Liver (tissue), 9 donors: ENCODE data around the gene SF1. TPM values are rescaled to one million over a fixed set of nuclear protein-coding genes. Genes with fewer than 3 reads are reported as not detected.

Source experiments
- DNase-seq: peaks from one replicate; pipeline ENCODE4 v3.0.0-alpha.2; 2017; ENCODE audit warnings: low spot score
- H3K27ac ChIP-seq, 2 donors: one replicate each; pipeline ENCODE4 v1.7.0; 2013; ENCODE audit warnings: inconsistent platforms in 2 of 2, low read length in 2 of 2, control low read depth in 1 of 2, low read depth in 1 of 2, mild to moderate bottlenecking in 1 of 2
- H3K27me3 ChIP-seq, 4 donors: one replicate each; pipeline versions ENCODE4 v1.6.1 to v1.7.0; 2013; ENCODE audit warnings: low read length in 3 of 4, inconsistent platforms in 1 of 4, mild to moderate bottlenecking in 1 of 4, moderate library complexity in 1 of 4; ENCODE audit not compliant: control insufficient read depth in 4 of 4, insufficient read depth in 4 of 4
- H3K36me3 ChIP-seq, 4 donors: one replicate each; pipeline versions ENCODE4 v1.6.1 to v1.7.0; 2013; ENCODE audit warnings: low read length in 3 of 4, mild to moderate bottlenecking in 3 of 4, low read depth in 1 of 4, moderate library complexity in 1 of 4; ENCODE audit not compliant: control insufficient read depth in 4 of 4, insufficient read depth in 3 of 4
- H3K4me1 ChIP-seq, 4 donors: one replicate each; pipeline versions ENCODE4 v1.6.1 to v1.7.0; 2013; ENCODE audit warnings: low read length in 3 of 4, mild to moderate bottlenecking in 3 of 4, moderate library complexity in 1 of 4; ENCODE audit not compliant: control insufficient read depth in 4 of 4, insufficient read depth in 4 of 4
- H3K4me3 ChIP-seq, 3 donors: one replicate each; pipeline versions ENCODE4 v1.6.1 to v1.7.0; 2013; ENCODE audit warnings: low read length in 3 of 3, control low read depth in 1 of 3, low read depth in 1 of 3, mild to moderate bottlenecking in 1 of 3
- H3K9ac ChIP-seq, 2 donors: one replicate each; pipeline ENCODE4 v1.7.0; 2013; ENCODE audit warnings: low read length in 2 of 2, mild to moderate bottlenecking in 2 of 2, moderate library complexity in 2 of 2, control low read depth in 1 of 2, low read depth in 1 of 2
- H3K9me3 ChIP-seq, 4 donors: one replicate each; pipeline versions ENCODE4 v1.6.1 to v1.7.0; 2013; ENCODE audit warnings: low read length in 3 of 4; ENCODE audit not compliant: control insufficient read depth in 4 of 4
- EGR1 ChIP-seq, 2 donors: IDR thresholded peaks; 2 replicates each; pipeline ENCODE4 v1.6.1; 2016 to 2018; ENCODE audit warnings: antibody characterized with exemption in 2 of 2, low read depth in 2 of 2
- FOXA1 ChIP-seq: IDR thresholded peaks from 2 replicates; pipeline ENCODE4 v1.6.1; 2016; ENCODE audit warnings: antibody characterized with exemption
- FOXA2 ChIP-seq: IDR thresholded peaks from 2 replicates; pipeline ENCODE4 v1.6.1; 2016; ENCODE audit warnings: antibody characterized with exemption
- GABPA ChIP-seq, 2 donors: IDR thresholded peaks in 1 of 2; conservative IDR thresholded peaks in 1 of 2; 2 replicates each; pipeline ENCODE4 v1.6.1; 2016; ENCODE audit warnings: antibody characterized with exemption in 2 of 2, mild to moderate bottlenecking in 1 of 2, moderate library complexity in 1 of 2
- HNF4A ChIP-seq, 2 donors: conservative IDR thresholded peaks; 2 replicates each; pipeline ENCODE4 v1.6.1; 2016; ENCODE audit warnings: antibody characterized with exemption in 2 of 2, mild to moderate bottlenecking in 2 of 2
- HNF4G ChIP-seq: IDR thresholded peaks from 2 replicates; pipeline ENCODE4 v1.6.1; 2016; ENCODE audit warnings: antibody characterized with exemption
- JUND ChIP-seq, 2 donors: IDR thresholded peaks; 2 replicates each; pipeline ENCODE4 v1.6.1; 2016; ENCODE audit warnings: antibody characterized with exemption in 2 of 2
- NR2F2 ChIP-seq: IDR thresholded peaks from 2 replicates; pipeline ENCODE4 v1.6.1; 2016; ENCODE audit warnings: antibody characterized with exemption
- RAD21 ChIP-seq, 2 donors: IDR thresholded peaks; 2 replicates each; pipeline ENCODE4 v1.6.1; 2016; ENCODE audit warnings: antibody characterized with exemption in 2 of 2, mild to moderate bottlenecking in 2 of 2
- RXRA ChIP-seq, 2 donors: IDR thresholded peaks; 2 replicates each; pipeline ENCODE4 v1.6.1; 2017 to 2018; ENCODE audit warnings: antibody characterized with exemption in 2 of 2, mild to moderate bottlenecking in 1 of 2
- SP1 ChIP-seq: IDR thresholded peaks from 2 replicates; pipeline ENCODE4 v1.6.1; 2018; ENCODE audit warnings: antibody characterized with exemption, mild to moderate bottlenecking
- TAF1 ChIP-seq: conservative IDR thresholded peaks from 2 replicates; pipeline ENCODE4 v1.6.1; 2016; ENCODE audit warnings: antibody characterized with exemption, mild to moderate bottlenecking
- YY1 ChIP-seq: IDR thresholded peaks from 2 replicates; pipeline ENCODE4 v1.6.1; 2016; ENCODE audit warnings: antibody characterized with exemption, mild to moderate bottlenecking
- WGBS: extraction: QIAGEN DNeasy Blood & Tissue Kit; methylation state at CpG from one replicate; pipeline ENCODE4 v1.1.7; 2013; 5-methylcytosine and 5-hydroxymethylcytosine counted together
- polyA plus RNA-seq, 2 donors: library from polyadenylated mRNA; stranded (reverse) in 1 of 2; unstranded in 1 of 2; fragments of 200-250 nt in 1 of 2; fragments of >200 nt in 1 of 2; fragmentation: Nextera tagmentation in 1 of 2; extraction: Ambion mirVana in 1 of 2; gene quantifications; one replicate each; pipeline versions ENCODE4 v1.2.1 to v1.2.3, GENCODE V29; 2013 to 2015
- total RNA-seq, 2 donors: library from RNA; depleted of rRNA; stranded (reverse); fragments of >200 nt; gene quantifications; one replicate each; pipeline ENCODE4 v1.2.3, GENCODE V29; 2014
- TF ChIP-seq, protein P1 (sequence below): fragments of 150-350 bp; IDR thresholded peaks from 2 replicates; pipeline ENCODE4 v1.5.1; 2017; ENCODE audit warnings: improper control_type of control experiment, low read depth, low read length; ENCODE audit not compliant: missing input control
- TF ChIP-seq, protein P2 (sequence below): IDR thresholded peaks from 2 replicates; pipeline ENCODE4 v1.6.1; 2016; ENCODE audit warnings: antibody characterized with exemption, mild to moderate bottlenecking
- TF ChIP-seq, protein P3 (sequence below): IDR thresholded peaks from 2 replicates; pipeline ENCODE4 v1.6.1; 2016; ENCODE audit warnings: antibody characterized with exemption
- TF ChIP-seq, protein P4 (sequence below): IDR thresholded peaks from 2 replicates; pipeline ENCODE4 v1.6.1; 2016; ENCODE audit warnings: antibody characterized with exemption
- TF ChIP-seq, protein P5 (sequence below): IDR thresholded peaks from 2 replicates; pipeline ENCODE4 v1.6.1; 2016; ENCODE audit warnings: antibody characterized with exemption
- donor health status: healthy.
- donor health status: healthy.
- donor health status: healthy.
- donor health status: healthy.
- donor health status: healthy.

The SF1 gene
- total and polyA plus RNA-seq, 4 donors = 44.9 to 135 (median 50.1) TPM

DNA sequence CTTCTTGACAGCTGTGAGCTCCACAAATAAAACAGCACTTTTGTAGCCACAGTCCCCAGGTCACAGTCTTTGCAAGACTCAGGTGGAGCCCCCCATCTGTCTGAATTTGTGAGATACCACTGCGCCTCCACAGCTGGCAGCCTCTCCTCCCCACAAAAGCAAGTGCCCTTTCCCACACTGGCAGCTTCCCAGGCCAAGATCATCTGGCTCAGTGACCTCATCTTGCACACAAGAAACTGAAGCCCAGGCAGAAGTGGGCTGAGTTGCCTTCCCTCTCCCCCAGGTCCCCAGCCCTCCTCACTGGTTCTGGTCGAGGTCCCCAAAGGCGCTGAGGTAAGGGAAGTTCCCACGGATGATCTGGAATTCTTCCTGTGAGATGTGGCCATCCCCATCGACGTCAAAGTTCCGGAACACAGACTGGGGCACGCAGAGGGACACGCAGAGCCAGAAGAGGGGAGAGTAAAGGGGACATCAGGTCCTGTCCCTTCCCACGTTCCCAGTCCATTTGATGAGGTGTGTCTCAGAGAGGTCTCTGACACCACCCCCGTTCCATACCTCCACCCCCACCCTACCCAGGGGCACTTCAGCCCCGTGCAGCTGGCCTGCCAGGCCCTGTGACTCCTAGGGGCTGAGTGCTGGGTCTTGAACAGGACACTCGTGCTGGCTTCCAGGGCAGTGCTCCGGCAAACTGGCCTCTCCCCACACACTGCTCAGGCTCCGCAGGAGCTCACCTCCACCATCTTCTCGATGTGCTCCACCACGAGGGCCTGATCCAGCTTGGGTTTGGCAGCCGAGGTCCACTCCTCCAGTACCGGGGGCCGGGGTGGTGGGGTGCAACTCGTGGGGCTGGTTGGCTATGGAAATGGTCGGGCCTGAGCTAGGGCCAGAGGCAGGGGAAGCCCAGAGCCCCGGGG is 43.3 kb downstream of the SF1 start:
- TF ChIP-seq GABPA (IDR thresholded peaks at IDR 0.05 in 1 of 2, conservative IDR thresholded peaks at IDR 0.05 in 1 of 2) (no peak), HNF4G (no peak), EGR1 (IDR thresholded peaks at IDR 0.05; ENCODE audit: low read depth in 2 of 2) (no peak), HNF4A (conservative IDR thresholded peaks at IDR 0.05) (no peak), RAD21 (IDR thresholded peaks at IDR 0.05) (no peak), TAF1 (no peak), FOXA2 (no peak), NR2F2 (no peak), JUND (IDR thresholded peaks at IDR 0.05) (no peak), YY1 (no peak)
- TF ChIP-seq, protein P1, sequence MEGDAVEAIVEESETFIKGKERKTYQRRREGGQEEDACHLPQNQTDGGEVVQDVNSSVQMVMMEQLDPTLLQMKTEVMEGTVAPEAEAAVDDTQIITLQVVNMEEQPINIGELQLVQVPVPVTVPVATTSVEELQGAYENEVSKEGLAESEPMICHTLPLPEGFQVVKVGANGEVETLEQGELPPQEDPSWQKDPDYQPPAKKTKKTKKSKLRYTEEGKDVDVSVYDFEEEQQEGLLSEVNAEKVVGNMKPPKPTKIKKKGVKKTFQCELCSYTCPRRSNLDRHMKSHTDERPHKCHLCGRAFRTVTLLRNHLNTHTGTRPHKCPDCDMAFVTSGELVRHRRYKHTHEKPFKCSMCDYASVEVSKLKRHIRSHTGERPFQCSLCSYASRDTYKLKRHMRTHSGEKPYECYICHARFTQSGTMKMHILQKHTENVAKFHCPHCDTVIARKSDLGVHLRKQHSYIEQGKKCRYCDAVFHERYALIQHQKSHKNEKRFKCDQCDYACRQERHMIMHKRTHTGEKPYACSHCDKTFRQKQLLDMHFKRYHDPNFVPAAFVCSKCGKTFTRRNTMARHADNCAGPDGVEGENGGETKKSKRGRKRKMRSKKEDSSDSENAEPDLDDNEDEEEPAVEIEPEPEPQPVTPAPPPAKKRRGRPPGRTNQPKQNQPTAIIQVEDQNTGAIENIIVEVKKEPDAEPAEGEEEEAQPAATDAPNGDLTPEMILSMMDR = no peak
- TF ChIP-seq, protein P2, sequence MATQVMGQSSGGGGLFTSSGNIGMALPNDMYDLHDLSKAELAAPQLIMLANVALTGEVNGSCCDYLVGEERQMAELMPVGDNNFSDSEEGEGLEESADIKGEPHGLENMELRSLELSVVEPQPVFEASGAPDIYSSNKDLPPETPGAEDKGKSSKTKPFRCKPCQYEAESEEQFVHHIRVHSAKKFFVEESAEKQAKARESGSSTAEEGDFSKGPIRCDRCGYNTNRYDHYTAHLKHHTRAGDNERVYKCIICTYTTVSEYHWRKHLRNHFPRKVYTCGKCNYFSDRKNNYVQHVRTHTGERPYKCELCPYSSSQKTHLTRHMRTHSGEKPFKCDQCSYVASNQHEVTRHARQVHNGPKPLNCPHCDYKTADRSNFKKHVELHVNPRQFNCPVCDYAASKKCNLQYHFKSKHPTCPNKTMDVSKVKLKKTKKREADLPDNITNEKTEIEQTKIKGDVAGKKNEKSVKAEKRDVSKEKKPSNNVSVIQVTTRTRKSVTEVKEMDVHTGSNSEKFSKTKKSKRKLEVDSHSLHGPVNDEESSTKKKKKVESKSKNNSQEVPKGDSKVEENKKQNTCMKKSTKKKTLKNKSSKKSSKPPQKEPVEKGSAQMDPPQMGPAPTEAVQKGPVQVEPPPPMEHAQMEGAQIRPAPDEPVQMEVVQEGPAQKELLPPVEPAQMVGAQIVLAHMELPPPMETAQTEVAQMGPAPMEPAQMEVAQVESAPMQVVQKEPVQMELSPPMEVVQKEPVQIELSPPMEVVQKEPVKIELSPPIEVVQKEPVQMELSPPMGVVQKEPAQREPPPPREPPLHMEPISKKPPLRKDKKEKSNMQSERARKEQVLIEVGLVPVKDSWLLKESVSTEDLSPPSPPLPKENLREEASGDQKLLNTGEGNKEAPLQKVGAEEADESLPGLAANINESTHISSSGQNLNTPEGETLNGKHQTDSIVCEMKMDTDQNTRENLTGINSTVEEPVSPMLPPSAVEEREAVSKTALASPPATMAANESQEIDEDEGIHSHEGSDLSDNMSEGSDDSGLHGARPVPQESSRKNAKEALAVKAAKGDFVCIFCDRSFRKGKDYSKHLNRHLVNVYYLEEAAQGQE = no peak
- TF ChIP-seq, protein P3, sequence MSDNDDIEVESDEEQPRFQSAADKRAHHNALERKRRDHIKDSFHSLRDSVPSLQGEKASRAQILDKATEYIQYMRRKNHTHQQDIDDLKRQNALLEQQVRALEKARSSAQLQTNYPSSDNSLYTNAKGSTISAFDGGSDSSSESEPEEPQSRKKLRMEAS = no peak
- TF ChIP-seq, protein P4, sequence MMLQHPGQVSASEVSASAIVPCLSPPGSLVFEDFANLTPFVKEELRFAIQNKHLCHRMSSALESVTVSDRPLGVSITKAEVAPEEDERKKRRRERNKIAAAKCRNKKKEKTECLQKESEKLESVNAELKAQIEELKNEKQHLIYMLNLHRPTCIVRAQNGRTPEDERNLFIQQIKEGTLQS = no peak
- Histone ChIP-seq H3K4me3 (no peak overlapping the region), H3K27ac (no peak overlapping the region), H3K9me3 (no peaks in the 10 kb centered on the region), H3K27me3 (no peaks in the 10 kb centered on the region), H3K36me3 (peaks cover 0 to 3% (median 0%) of the 10 kb centered on the region in 4 donors), H3K4me1 (peaks cover 11 to 21% (median 14%) of the 10 kb centered on the region in 4 donors), H3K9ac (no peak overlapping the region)
- no peak for DNase-seq
- 77% methylated on average over 23 of the region's 23 CpGs for WGBS

DNA sequence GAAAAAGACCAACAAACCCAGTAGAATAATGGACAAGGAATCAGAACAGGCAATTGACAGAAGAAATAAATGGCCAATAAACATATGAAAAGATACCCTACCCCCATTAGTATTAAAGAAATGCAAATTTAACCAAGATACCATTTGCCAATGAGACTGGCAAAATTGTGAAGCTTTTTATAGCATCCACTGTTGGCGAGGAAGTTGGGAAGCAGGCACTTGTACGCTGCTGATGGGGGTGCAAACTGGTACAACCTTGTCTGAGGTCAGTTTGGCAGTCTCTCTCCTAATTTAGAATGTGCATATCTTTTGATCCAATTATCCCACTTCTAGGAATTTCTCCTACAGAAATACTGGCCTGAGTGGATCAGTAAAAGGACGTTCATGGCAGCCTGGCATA is 46.7 kb downstream of the SF1 start:
- WGBS = 96% methylated on average over 3 of the region's 3 CpGs
- H3K27me3 ChIP-seq = no peaks in the 10 kb centered on the region
- no peak overlapping the region for H3K9ac ChIP-seq

More for the DNA sequence above, 46.7 kb downstream of the SF1 start:
- Histone ChIP-seq H3K4me1 (peaks cover 10 to 27% (median 22%) of the 10 kb centered on the region in 4 donors), H3K9me3 (no peaks in the 10 kb centered on the region), H3K36me3 (peaks cover 0 to 3% (median 0%) of the 10 kb centered on the region in 4 donors), H3K27ac (no peak overlapping the region), H3K4me3 (no peak overlapping the region)
- no peak for TF ChIP-seq NR2F2
- TF ChIP-seq, protein P3 = no peak
- TF ChIP-seq SP1 = no peak
- TF ChIP-seq, protein P4 = no peak
- no peak for TF ChIP-seq RXRA (IDR thresholded peaks at IDR 0.05)
- no peak for TF ChIP-seq RAD21 (IDR thresholded peaks at IDR 0.05)
- TF ChIP-seq HNF4G = no peak
- no peak for TF ChIP-seq HNF4A (conservative IDR thresholded peaks at IDR 0.05)
- TF ChIP-seq, protein P1 = no peak
- no peak for TF ChIP-seq TAF1
- TF ChIP-seq, protein P5, sequence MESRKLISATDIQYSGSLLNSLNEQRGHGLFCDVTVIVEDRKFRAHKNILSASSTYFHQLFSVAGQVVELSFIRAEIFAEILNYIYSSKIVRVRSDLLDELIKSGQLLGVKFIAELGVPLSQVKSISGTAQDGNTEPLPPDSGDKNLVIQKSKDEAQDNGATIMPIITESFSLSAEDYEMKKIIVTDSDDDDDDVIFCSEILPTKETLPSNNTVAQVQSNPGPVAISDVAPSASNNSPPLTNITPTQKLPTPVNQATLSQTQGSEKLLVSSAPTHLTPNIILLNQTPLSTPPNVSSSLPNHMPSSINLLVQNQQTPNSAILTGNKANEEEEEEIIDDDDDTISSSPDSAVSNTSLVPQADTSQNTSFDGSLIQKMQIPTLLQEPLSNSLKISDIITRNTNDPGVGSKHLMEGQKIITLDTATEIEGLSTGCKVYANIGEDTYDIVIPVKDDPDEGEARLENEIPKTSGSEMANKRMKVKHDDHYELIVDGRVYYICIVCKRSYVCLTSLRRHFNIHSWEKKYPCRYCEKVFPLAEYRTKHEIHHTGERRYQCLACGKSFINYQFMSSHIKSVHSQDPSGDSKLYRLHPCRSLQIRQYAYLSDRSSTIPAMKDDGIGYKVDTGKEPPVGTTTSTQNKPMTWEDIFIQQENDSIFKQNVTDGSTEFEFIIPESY = no peak
- no peak for TF ChIP-seq FOXA1
- DNase-seq = no peak
